Fibroblast of pulmonary artery (primary cell): Measurements from ENCODE around the gene HSPB6.

Source experiments
- DNase-seq: peaks from one replicate; pipeline ENCODE4 v3.0.0-alpha.2; 2010; ENCODE audit warnings: low read depth
- H3K4me3 ChIP-seq: replicated peaks from 2 replicates; pipeline ENCODE4 v1.5.1; 2011; ENCODE audit warnings: low read depth, mild to moderate bottlenecking, control low read depth, low read length, moderate library complexity
- TF ChIP-seq, protein P1 (sequence below): IDR thresholded peaks from 2 replicates; pipeline ENCODE4 v1.5.1; 2011; ENCODE audit warnings: mild to moderate bottlenecking, control low read depth, low read length, inconsistent platforms; ENCODE audit errors: missing control alignments

HSPB6 gene

GRCh38 chr19:35768082-35768421 lies 11.2 kb upstream of the HSPB6 start:
- no peak overlapping the region for H3K4me3 ChIP-seq
- DNase-seq = no peak
- TF ChIP-seq, protein P1, sequence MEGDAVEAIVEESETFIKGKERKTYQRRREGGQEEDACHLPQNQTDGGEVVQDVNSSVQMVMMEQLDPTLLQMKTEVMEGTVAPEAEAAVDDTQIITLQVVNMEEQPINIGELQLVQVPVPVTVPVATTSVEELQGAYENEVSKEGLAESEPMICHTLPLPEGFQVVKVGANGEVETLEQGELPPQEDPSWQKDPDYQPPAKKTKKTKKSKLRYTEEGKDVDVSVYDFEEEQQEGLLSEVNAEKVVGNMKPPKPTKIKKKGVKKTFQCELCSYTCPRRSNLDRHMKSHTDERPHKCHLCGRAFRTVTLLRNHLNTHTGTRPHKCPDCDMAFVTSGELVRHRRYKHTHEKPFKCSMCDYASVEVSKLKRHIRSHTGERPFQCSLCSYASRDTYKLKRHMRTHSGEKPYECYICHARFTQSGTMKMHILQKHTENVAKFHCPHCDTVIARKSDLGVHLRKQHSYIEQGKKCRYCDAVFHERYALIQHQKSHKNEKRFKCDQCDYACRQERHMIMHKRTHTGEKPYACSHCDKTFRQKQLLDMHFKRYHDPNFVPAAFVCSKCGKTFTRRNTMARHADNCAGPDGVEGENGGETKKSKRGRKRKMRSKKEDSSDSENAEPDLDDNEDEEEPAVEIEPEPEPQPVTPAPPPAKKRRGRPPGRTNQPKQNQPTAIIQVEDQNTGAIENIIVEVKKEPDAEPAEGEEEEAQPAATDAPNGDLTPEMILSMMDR = no peak

DNA sequence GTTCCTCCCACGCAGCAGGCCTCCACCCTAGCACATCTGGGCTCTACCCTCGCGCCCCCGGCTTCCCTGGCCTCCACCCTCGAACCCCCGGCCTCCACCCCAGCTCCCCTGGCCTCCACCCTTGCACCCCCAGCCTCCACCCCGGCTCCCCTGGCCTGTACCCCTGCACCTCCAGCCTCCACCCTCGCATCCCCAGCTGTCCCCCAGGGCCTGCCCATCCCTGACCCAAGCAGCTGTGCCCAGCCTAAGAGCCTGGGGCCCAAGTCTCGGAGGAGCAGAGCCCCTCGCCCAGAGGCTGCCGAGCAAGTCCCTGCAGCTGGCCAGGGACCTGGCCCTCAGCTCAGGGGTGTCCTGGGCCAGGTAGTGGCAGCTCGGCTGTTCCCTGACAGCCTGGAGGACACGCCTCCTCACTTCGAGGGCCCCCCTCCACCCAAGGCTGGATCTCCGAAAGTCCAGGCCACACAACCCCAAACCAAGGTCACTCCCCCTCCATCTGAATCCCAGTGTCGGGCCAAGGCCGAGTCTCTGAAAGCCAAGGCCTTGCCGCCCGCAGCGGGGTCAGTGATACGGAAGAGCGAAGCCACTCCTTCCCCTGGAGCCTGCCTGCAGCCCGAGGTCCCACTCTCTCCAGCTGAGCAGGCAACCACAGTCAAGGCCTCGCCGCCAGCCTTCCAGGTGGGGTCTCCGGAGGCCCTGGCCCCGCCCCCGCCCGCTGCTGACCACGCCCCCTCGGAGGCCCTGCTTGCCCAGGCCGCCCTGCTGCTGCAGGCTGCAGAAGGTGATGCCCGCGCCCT lies 10.7 kb upstream of the HSPB6 start:
- no peak for DNase-seq
- TF ChIP-seq, protein P1 = no peak
- no peak overlapping the region for H3K4me3 ChIP-seq

- H3K4me3 ChIP-seq = no peak overlapping the region
- TF ChIP-seq, protein P1 = no peak
- DNase-seq = no peak
Measured at GRCh38 chr19:35766571-35767104, 9.8 kb upstream of the HSPB6 start.

- DNase-seq = no peak
- TF ChIP-seq, protein P1 = no peak
- H3K4me3 ChIP-seq = no peak overlapping the region
Measured at GRCh38 chr19:35764432-35765315, 7.8 kb upstream of the HSPB6 start.

DNA sequence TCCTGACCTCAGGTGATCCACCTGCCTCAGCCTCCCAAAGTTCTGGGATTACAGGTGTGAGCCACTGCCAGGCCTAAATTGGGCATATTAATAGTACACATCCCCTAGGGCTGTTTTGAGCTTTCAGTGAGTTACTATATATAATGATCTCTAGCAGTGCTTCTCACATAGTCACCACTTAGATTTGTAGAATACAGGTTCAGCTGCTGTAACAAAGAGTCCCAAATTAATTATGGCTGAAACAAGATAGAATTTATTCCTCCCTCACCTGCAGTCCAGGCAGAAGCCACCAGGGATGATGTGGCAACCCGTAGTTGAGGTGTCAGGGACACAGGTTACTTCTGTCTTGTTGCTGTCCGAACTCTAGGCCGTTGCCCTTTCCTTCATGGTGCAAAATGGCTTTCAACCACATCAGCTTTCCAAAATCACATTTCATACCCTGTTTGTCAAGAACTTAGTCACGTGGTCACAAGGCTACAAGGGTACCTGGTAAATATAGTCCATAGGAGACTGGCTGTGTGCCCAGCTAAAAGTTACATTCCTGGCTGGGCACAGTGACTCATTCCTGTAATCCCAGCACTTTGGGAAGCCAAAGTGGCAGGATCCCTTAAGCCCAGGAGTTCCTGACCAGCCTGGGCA lies 4.0 kb upstream of the HSPB6 start:
- TF ChIP-seq, protein P1 = no peak
- H3K4me3 ChIP-seq = no peak overlapping the region
- no peak for DNase-seq

GRCh38 chr19:35759697-35760096 lies 2.9 kb upstream of the HSPB6 start:
- DNase-seq = no peak
- TF ChIP-seq, protein P1 = no peak
- H3K4me3 ChIP-seq = no peak overlapping the region
